ENCODE data around the gene GLRX2.

DNA sequence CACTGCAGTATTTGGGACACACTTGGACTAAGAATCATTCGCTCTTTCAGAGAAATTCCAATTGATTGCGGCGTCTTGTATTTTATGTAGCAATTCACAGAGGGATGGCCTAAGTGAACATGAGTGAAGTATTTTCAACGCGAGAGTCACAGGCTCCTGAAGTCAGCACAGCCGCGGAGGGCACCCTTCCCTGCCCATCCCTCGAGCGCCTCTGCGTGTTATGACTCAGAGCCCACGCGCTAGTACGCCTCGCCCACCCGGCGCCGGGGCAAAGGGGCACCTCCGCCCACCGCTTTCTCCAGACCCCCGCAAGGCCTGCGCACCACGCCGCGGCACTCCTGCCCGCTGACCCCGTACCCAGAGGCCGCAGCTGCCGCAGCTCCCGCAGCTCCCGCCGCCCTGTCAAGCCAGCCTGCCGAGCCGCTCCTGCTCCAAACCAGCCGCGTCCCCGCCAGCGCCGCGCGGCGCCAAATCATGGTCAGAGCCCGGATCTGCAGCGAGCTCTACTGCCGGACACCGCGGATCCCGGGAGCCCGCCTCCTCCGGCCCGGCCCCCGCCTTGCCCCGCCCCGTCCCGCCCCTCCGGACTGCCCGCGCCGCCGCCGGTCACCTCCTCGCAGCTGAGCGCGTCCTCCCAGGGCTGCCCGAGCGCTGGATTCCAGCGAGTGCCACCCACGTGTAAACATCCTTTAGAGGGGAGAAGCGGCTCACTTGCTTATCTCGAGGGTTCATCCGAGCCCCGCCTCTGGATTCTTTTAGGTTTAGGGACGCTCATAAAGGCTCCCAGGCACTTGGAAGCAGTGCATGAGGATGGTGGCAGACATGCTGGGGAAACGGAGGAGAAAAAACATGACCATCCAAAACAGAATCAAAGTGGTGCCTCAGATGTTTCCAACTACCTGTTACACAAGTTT, at the start of gene GLRX2:
- TF ChIP-seq, protein P1, sequence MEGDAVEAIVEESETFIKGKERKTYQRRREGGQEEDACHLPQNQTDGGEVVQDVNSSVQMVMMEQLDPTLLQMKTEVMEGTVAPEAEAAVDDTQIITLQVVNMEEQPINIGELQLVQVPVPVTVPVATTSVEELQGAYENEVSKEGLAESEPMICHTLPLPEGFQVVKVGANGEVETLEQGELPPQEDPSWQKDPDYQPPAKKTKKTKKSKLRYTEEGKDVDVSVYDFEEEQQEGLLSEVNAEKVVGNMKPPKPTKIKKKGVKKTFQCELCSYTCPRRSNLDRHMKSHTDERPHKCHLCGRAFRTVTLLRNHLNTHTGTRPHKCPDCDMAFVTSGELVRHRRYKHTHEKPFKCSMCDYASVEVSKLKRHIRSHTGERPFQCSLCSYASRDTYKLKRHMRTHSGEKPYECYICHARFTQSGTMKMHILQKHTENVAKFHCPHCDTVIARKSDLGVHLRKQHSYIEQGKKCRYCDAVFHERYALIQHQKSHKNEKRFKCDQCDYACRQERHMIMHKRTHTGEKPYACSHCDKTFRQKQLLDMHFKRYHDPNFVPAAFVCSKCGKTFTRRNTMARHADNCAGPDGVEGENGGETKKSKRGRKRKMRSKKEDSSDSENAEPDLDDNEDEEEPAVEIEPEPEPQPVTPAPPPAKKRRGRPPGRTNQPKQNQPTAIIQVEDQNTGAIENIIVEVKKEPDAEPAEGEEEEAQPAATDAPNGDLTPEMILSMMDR (IDR thresholded peaks at IDR 0.05): no peak
- no peak for TF ChIP-seq POLR2A (IDR thresholded peaks at IDR 0.05)

Measured in testis (tissue), 2 donors.